Spleen (tissue), 7 donors: ENCODE data around the gene DLEC1.

Experiments
- POLR2A ChIP-seq, 3 donors: fragments of 450-650 bp; IDR thresholded peaks; one replicate each; pipeline ENCODE4 v1.5.1; 2017; ENCODE audit warnings: antibody characterized with exemption in 3 of 3, mild to moderate bottlenecking in 1 of 3
- TF ChIP-seq, protein P1 (sequence below), 11 experiments: fragments of 200-600 bp in 7 of 11; fragments of 450-650 bp in 4 of 11; sonication (generic) in 4 of 11; IDR thresholded peaks in 8 of 11; conservative IDR thresholded peaks in 3 of 11; 1 replicate in 7 of 11; 2 replicates in 4 of 11; pipeline versions ENCODE4 v1.4.0 to v1.8.0; 2016 to 2021; ENCODE audit warnings: antibody characterized with exemption in 11 of 11, inconsistent platforms in 4 of 11, mild to moderate bottlenecking in 1 of 11
- donor health status: DM: no; HTN: no; CAD: no; lungs with moderate emphysema.
- donor health status: DM: no; HTN: no; CAD: no.
- donor health status: DM: no; HTN: no; CAD: no.

DNA sequence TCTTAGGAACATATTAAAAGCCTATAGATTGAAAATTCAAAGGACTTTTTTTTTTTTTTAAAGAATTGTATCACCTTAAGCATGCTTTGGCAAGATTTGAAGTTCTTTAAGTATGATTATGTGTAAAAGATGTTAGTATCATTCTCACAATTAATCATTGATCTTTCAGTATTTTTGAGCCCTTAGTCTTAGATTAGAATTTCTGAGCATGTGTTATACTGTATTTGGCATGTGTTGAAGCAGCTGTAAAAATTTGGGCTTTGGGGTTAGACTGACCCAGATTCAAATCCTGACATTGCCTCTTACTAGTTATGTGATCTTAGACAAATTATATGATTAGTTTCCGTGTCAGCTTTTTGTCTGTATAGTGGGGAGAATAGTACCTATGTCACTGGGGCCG lies 132.6 kb downstream of the DLEC1 start:
- no peak for TF ChIP-seq POLR2A (IDR thresholded peaks at IDR 0.05)
- TF ChIP-seq, protein P1, sequence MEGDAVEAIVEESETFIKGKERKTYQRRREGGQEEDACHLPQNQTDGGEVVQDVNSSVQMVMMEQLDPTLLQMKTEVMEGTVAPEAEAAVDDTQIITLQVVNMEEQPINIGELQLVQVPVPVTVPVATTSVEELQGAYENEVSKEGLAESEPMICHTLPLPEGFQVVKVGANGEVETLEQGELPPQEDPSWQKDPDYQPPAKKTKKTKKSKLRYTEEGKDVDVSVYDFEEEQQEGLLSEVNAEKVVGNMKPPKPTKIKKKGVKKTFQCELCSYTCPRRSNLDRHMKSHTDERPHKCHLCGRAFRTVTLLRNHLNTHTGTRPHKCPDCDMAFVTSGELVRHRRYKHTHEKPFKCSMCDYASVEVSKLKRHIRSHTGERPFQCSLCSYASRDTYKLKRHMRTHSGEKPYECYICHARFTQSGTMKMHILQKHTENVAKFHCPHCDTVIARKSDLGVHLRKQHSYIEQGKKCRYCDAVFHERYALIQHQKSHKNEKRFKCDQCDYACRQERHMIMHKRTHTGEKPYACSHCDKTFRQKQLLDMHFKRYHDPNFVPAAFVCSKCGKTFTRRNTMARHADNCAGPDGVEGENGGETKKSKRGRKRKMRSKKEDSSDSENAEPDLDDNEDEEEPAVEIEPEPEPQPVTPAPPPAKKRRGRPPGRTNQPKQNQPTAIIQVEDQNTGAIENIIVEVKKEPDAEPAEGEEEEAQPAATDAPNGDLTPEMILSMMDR (IDR thresholded peaks at IDR 0.05 in 8 of 11, conservative IDR thresholded peaks at IDR 0.05 in 3 of 11), result no peak
